ENCODE data around the gene AUTS2.

DNA sequence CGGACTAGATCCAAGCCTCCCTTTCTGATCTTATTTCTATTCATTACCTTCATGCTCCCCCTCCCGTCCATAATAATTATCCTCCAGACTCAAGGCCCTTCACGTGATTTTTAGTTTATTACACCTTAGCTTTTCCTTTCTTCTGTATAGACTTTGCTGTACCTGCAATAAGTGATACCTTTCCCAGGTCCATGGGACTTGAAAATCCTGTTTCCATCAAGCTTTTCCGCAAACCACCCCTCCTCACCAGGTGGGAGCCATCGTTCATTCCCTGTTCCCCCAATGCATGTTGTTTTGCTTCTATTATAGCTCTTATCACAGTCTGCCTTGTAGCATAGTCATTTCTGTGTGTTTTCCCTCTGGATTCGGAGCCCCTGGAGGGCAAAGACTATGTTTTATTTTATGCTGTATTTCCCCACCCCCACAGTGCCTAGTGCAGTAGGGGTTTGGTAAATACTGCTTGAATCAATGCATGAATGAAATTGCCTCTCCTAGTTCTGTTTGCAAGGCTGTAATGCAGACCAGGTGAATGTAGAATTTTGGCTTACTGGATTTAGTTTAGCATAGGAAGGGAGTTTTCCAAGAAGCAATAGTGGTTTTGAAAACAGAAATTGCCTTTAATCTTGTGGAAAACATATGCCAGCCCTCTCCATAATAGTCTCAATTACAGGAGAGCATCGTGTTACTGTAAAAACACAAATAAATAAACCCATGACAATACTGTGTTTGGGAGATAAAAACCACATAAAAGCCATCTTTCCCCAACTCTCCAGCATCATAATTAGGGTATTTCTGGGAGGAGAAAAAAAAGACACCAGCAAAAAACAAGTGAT, 213.4 kb downstream of the AUTS2 start:
- TF ChIP-seq CTCF (IDR thresholded peaks at IDR 0.05 in 2 of 3, conservative IDR thresholded peaks at IDR 0.05 in 1 of 3; ENCODE audit: insufficient read depth in 2 of 3, low read depth in 1 of 3, low read length in 3 of 3) = no peak
- no peak for TF ChIP-seq AFF4 (CRISPR knock-in tag; IDR thresholded peaks at IDR 0.05)
- TF ChIP-seq, protein P1, sequence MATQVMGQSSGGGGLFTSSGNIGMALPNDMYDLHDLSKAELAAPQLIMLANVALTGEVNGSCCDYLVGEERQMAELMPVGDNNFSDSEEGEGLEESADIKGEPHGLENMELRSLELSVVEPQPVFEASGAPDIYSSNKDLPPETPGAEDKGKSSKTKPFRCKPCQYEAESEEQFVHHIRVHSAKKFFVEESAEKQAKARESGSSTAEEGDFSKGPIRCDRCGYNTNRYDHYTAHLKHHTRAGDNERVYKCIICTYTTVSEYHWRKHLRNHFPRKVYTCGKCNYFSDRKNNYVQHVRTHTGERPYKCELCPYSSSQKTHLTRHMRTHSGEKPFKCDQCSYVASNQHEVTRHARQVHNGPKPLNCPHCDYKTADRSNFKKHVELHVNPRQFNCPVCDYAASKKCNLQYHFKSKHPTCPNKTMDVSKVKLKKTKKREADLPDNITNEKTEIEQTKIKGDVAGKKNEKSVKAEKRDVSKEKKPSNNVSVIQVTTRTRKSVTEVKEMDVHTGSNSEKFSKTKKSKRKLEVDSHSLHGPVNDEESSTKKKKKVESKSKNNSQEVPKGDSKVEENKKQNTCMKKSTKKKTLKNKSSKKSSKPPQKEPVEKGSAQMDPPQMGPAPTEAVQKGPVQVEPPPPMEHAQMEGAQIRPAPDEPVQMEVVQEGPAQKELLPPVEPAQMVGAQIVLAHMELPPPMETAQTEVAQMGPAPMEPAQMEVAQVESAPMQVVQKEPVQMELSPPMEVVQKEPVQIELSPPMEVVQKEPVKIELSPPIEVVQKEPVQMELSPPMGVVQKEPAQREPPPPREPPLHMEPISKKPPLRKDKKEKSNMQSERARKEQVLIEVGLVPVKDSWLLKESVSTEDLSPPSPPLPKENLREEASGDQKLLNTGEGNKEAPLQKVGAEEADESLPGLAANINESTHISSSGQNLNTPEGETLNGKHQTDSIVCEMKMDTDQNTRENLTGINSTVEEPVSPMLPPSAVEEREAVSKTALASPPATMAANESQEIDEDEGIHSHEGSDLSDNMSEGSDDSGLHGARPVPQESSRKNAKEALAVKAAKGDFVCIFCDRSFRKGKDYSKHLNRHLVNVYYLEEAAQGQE (IDR thresholded peaks at IDR 0.05; ENCODE audit: borderline replicate concordance) = no peak
- TF ChIP-seq, protein P1 (CRISPR knock-in tag; IDR thresholded peaks at IDR 0.05; ENCODE audit: low read depth) = no peak
